A673 (cell line): Measurements from ENCODE around the gene MICALL2.

Experiments
- CTCF ChIP-seq: fragments of 300-800, 200-600 bp; sonication (generic); conservative IDR thresholded peaks from 2 replicates; pipeline ENCODE4 v1.5.1; 2017; ENCODE audit warnings: low read depth, mild to moderate bottlenecking, antibody characterized with exemption, low read length, moderate library complexity, mixed read lengths
- EZH2 ChIP-seq: fragments of 200-600 bp; sonication (generic); IDR thresholded peaks from 2 replicates; pipeline ENCODE4 v1.6.1; 2017; ENCODE audit warnings: borderline replicate concordance, low read depth, mild to moderate bottlenecking, mixed read lengths, antibody characterized with exemption, low read length; ENCODE audit not compliant: poor library complexity, severe bottlenecking

DNA sequence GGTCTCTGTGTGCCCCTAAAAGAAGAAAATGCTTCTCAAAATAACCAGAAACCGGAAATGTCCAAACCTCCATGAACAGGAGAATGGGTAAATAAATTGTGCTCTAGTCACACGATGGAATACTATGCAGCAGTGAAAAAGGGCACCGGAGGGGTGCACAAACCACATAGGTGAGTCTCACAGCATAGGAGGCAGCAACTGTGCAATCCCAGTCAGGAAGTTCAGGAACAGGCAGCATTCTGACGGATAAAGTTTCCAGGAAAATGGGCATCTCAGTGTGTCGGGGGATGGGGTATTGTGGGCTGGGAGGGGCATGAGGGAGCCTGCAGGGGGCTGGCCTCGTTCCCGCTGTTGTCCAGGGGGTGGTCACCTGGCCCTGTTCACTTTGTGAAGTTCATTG, 63.1 kb downstream of the MICALL2 start:
- no peak for TF ChIP-seq CTCF
- no peak for TF ChIP-seq EZH2
